Subcutaneous adipose tissue (tissue), 4 donors: ENCODE results near the gene SMIM44. TPM values are rescaled to one million over a fixed set of nuclear protein-coding genes. Genes with fewer than 3 reads are reported as not detected.

Source experiments
- total RNA-seq, 4 donors: library from RNA; depleted of rRNA; stranded (reverse); fragments of >200 nt; gene quantifications; one replicate each; pipeline ENCODE4 v1.1.0, GENCODE V29; 2016
- TF ChIP-seq, protein P1 (sequence below): fragments of 450-650 bp; IDR thresholded peaks from one replicate; pipeline ENCODE4 v1.5.1; 2016; ENCODE audit warnings: low read depth, mild to moderate bottlenecking, control low read depth, antibody characterized with exemption, moderate library complexity

SMIM44 gene
- not detected for total RNA-seq

DNA sequence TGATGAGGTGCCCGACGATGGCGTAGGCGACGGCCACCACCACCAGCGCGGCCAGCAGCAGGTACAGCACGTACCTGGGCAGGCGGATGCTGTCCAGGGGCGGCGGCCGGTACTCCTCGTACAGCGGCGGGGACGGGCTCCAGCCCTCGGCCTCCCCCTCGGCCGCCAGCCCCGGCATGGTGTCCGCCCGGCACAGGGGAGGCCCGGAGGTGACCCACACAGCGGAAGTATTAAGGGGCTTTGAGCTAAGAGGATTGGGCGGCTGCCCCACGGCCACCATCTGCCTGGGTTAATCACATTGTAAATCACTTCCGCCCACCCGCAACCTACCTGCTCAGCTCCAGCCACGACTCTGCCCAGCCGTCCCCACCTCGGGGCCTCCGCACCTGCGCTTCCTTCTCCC is at the start of gene SMIM44:
Gene SMIM44, minus strand, starts transcription at position 216 of the 403 bp plus-strand sequence. Its CDS starts 38 bp downstream, at position 178.
- TF ChIP-seq, protein P1, sequence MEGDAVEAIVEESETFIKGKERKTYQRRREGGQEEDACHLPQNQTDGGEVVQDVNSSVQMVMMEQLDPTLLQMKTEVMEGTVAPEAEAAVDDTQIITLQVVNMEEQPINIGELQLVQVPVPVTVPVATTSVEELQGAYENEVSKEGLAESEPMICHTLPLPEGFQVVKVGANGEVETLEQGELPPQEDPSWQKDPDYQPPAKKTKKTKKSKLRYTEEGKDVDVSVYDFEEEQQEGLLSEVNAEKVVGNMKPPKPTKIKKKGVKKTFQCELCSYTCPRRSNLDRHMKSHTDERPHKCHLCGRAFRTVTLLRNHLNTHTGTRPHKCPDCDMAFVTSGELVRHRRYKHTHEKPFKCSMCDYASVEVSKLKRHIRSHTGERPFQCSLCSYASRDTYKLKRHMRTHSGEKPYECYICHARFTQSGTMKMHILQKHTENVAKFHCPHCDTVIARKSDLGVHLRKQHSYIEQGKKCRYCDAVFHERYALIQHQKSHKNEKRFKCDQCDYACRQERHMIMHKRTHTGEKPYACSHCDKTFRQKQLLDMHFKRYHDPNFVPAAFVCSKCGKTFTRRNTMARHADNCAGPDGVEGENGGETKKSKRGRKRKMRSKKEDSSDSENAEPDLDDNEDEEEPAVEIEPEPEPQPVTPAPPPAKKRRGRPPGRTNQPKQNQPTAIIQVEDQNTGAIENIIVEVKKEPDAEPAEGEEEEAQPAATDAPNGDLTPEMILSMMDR: no peak

DNA sequence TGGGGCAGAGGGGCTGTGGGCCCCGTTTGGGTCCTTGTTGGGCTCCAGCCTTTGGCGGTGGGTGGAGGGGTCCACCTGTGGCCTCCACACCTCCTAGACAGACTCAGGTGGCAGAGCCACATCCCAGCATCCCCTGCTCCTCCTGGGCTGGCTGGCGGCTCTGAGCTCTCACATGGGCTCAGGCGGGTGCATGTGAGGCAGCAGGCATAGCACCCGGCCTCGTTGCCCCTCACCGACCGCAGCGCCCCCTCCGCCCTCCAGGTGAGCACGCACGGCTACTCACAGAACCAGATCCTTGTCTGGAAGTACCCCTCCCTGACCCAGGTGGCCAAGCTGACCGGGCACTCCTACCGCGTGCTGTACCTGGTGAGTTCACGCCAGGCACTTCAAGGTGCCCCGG is 49.8 kb upstream of the SMIM44 start:
- TF ChIP-seq, protein P1: no peak

DNA sequence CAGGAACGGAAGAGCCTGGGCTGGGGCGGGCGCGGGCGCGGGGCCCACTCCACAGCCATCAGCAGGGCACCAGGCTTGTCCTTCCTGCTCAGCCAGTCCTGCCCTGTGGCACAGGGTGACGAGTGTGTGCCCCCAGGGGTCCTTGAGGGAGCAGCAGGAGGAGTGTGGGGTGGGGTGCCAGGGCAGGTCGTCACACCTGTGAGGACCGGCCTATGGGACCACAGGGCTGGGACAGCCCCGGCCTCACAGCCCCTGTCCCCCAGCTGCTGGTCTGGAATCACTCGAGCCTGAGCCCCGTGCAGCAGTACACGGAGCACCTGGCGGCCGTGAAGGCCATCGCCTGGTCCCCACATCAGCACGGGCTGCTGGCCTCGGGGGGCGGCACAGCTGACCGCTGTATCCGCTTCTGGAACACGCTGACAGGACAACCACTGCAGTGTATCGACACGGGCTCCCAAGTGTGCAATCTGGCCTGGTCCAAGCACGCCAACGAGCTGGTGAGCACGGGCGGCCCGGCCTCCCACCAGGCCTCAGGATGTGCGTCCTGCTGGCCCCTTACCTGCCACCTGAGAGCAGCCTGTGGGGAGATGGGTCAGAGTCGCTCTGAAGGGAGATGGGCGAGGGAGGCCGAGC is 49.0 kb upstream of the SMIM44 start:
- TF ChIP-seq, protein P1: no peak

DNA sequence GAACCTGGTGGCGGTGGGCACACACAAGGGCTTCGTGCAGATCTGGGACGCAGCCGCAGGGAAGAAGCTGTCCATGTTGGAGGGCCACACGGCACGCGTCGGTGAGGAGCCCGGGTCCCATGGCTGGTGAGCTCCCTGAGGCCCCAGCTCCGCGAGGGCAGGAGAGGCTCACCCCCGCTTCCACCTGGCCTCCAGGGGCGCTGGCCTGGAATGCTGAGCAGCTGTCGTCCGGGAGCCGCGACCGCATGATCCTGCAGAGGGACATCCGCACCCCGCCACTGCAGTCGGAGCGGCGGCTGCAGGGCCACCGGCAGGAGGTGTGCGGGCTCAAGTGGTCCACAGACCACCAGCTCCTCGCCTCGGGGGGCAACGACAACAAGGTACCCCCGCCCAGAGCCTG is 48.5 kb upstream of the SMIM44 start:
- TF ChIP-seq, protein P1: no peak

DNA sequence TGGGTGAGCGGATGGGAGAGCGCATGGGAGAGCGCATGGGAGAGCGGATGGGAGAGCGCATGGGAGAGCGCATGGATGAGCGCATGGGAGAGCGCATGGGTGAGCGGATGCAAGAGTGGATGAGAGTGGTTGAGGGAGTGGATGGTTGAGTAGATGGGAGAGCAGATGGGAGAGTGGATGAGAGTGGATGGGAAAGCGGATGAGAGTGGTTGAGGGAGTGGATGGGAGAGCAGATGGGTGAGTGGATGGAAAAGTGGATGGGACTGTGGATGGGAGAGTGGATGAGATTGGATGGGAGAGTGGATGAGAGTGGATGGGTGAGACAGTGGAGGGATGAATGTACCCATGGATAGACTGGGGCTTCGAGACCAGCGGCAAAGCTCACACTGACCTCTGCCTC is 47.1 kb upstream of the SMIM44 start:
- TF ChIP-seq, protein P1: no peak

DNA sequence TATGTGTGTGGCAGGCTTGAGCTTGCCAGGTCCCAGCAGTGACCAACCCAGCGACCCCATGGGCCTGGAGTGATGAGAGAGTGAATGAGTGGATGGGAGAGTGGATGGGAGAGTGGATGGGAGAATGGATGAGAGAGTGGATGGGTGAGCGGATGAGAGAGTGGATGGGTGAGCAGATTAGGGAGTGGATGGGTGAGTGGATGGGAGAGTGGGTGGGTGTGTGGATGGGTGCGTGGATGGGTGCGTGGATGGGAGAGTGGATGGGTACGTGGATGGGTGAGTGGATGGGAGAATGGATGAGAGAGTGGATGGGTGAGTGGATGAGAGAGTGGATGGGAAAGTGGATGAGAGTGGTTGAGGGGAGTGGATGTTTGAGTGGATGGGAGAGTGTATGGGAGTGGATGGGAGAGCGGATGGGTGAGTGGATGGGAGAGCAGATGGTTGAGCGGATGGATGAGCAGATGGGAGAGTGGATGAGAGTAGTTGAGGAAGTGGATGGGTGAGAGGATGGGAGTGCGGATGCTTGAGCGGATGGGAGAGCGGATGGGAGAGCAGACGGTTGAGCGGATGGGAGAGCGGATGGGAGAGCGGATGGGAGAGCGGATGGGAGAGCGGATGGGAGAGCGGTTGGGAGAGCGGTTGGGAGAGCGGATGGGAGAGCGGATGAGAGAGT is 45.4 kb upstream of the SMIM44 start:
- TF ChIP-seq, protein P1: no peak

DNA sequence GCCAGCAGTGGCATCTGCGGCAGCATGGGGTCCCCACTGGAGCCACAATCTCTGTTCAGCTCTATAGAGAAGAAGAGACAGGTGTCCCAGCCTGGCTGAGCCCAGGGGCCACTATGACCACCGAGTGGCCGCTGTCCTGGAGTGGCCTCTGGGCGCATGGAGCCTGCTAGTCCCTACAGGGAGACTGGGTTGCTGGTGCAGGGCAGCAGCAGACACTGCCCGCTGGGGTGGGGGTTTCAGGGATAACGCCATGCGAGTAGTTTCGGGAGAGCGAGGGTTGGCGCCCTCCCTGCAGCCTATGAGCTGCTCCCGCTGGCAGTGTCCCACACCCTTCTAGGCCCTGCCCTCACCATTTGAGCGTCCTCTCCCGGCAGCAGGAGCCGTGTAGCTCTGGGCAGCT is 44.8 kb upstream of the SMIM44 start:
- TF ChIP-seq, protein P1: no peak
